Measurements from ENCODE around the gene OGFOD2. TPM values are rescaled to one million over a fixed set of nuclear protein-coding genes. Genes with fewer than 3 reads are reported as not detected.

OGFOD2 gene
- total and polyA plus RNA-seq, 9 of the 15 experiments (the other 6 are each of a cell fraction or from before 2014, with no cell fraction given): 1.4 to 111 (median 18.5) TPM

DNA sequence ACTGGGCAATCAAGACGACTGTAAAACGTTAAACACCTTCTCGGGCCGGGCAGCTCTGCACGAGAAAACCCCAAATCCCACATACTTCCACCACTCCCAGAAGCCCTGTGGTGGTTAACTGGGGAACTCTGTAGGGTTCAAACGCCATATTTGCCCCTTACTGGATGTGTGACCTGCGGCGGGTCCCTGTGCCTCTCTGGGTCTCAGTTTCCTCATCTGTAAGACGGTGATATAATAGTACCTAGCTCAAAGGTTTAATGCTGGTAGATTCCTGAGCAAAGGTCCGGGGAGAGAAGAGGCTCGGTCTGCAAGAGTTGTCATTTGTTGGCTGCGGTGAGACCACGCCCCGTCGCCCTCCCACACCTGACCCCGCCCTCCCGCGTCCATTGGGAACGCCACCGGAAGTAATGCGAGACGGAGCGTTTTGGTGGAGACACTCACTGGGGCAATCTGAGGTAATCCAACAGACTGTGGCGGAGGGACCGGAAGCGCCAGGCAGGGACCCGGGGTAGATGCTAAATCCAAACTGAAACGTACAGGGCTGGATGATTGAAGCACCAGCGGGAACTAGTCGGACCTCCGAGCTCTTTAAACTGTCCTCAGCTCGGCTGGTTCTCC, 661 bp upstream of the OGFOD2 start (continued):
- no peak for TF ChIP-seq NFE2L1 (tag; IDR thresholded peaks at IDR 0.05; ENCODE audit: borderline replicate concordance, low read depth)
- no peak for TF ChIP-seq ZZZ3 (IDR thresholded peaks at IDR 0.05)
- TF ChIP-seq ZNF212 (CRISPR knock-in tag; IDR thresholded peaks at IDR 0.05): no peak
- TF ChIP-seq BCOR (IDR thresholded peaks at IDR 0.05): no peak
- TF ChIP-seq TAF1 (IDR thresholded peaks at IDR 0.05; ENCODE audit: control insufficient read depth, extremely low read depth, insufficient read depth, low read length, severe bottlenecking): peak; percentile 45
- no peak for TF ChIP-seq HMG20A (CRISPR knock-in tag; conservative IDR thresholded peaks at IDR 0.05)
- TF ChIP-seq CEBPZ (IDR thresholded peaks at IDR 0.05; ENCODE audit: borderline replicate concordance, low read depth, low read length): no peak
- no peak for TF ChIP-seq CCAR2 (IDR thresholded peaks at IDR 0.05; ENCODE audit: low read depth, low read length)
- peak; percentile 68 for TF ChIP-seq RNF2 (IDR thresholded peaks at IDR 0.05)
- no peak for TF ChIP-seq FOXJ2 (tag; IDR thresholded peaks at IDR 0.05)
- no peak for TF ChIP-seq HOXB6 (CRISPR knock-in tag; IDR thresholded peaks at IDR 0.05; ENCODE audit: borderline replicate concordance)
- TF ChIP-seq HMBOX1 (IDR thresholded peaks at IDR 0.05): no peak
- TF ChIP-seq HEY1 (CRISPR knock-in tag; IDR thresholded peaks at IDR 0.05; ENCODE audit: borderline replicate concordance): 0 out of 2 replicates have a peak, but pooled peaks have one; percentile 45
- no peak for TF ChIP-seq CC2D1A (IDR thresholded peaks at IDR 0.05)
- TF ChIP-seq, protein P1, sequence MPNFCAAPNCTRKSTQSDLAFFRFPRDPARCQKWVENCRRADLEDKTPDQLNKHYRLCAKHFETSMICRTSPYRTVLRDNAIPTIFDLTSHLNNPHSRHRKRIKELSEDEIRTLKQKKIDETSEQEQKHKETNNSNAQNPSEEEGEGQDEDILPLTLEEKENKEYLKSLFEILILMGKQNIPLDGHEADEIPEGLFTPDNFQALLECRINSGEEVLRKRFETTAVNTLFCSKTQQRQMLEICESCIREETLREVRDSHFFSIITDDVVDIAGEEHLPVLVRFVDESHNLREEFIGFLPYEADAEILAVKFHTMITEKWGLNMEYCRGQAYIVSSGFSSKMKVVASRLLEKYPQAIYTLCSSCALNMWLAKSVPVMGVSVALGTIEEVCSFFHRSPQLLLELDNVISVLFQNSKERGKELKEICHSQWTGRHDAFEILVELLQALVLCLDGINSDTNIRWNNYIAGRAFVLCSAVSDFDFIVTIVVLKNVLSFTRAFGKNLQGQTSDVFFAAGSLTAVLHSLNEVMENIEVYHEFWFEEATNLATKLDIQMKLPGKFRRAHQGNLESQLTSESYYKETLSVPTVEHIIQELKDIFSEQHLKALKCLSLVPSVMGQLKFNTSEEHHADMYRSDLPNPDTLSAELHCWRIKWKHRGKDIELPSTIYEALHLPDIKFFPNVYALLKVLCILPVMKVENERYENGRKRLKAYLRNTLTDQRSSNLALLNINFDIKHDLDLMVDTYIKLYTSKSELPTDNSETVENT (CRISPR knock-in tag; IDR thresholded peaks at IDR 0.05): no peak
- peak; percentile 75 for TF ChIP-seq NR2C1 (IDR thresholded peaks at IDR 0.05)
- TF ChIP-seq NR2C1 (tag; IDR thresholded peaks at IDR 0.05): peak; percentile 87
- no peak for TF ChIP-seq NFYB (IDR thresholded peaks at IDR 0.05; ENCODE audit: extremely low read depth, insufficient read length)
- TF ChIP-seq KAT2B (IDR thresholded peaks at IDR 0.05; ENCODE audit: low read depth, low read length): no peak
- peak; percentile 75; the same call in 1 of the 2 replicates for TF ChIP-seq NFATC3 (IDR thresholded peaks at IDR 0.05)
- TF ChIP-seq RBM17 (IDR thresholded peaks at IDR 0.05; ENCODE audit: borderline replicate concordance, low read depth, low read length): no peak
- TF ChIP-seq POLR2G (IDR thresholded peaks at IDR 0.05; ENCODE audit: low read depth, low read length): no peak
- TF ChIP-seq NFE2 (IDR thresholded peaks at IDR 0.05; ENCODE audit: low read depth): no peak; the same call in 1 of the 2 replicates
- TF ChIP-seq SIN3B (IDR thresholded peaks at IDR 0.05; ENCODE audit: low read depth): peak; percentile 32
- no peak for TF ChIP-seq MAFF (IDR thresholded peaks at IDR 0.05; ENCODE audit: low read length)

All from K562 (cell line).